Breast epithelium (tissue), 4 donors: ENCODE data around the gene TYRO3. TPM values are rescaled to one million over a fixed set of nuclear protein-coding genes. Genes with fewer than 3 reads are reported as not detected.

Experiments
- DNase-seq, 2 donors: peaks; one replicate each; pipeline ENCODE4 v3.0.0-alpha.2; 2019; ENCODE audit warnings: low spot score in 2 of 2
- H3K27ac ChIP-seq, 2 donors: fragments of 200-600 bp; sonication (generic) in 1 of 2; one replicate each; pipeline ENCODE4 v1.5.1; 2016 to 2019; ENCODE audit warnings: mild to moderate bottlenecking in 1 of 2
- H3K27me3 ChIP-seq, 2 donors: fragments of 200-600 bp; sonication (generic) in 1 of 2; one replicate each; pipeline versions ENCODE4 v1.5.1 to v1.6.0; 2017 to 2019; ENCODE audit warnings: control low read depth in 1 of 2, mild to moderate bottlenecking in 1 of 2
- H3K36me3 ChIP-seq: fragments of 200-600 bp; one replicate; pipeline ENCODE4 v1.5.1; 2019
- H3K4me1 ChIP-seq, 2 donors: fragments of 200-600 bp; sonication (generic); one replicate each; pipeline ENCODE4 v1.5.1; 2016 to 2019; ENCODE audit warnings: control low read depth in 1 of 2
- H3K4me3 ChIP-seq, 3 donors: fragments of 200-600 bp; sonication (generic); 1 replicate in 2 of 3; 2 replicates in 1 of 3; pipeline ENCODE4 v1.5.1; 2016 to 2019; ENCODE audit warnings: mild to moderate bottlenecking in 3 of 3, moderate library complexity in 2 of 3
- H3K9me3 ChIP-seq, 2 donors: fragments of 200-600 bp; sonication (generic) in 1 of 2; one replicate each; pipeline ENCODE4 v1.5.1; 2016 to 2019; ENCODE audit warnings: control low read depth in 1 of 2
- POLR2A ChIP-seq: fragments of 450-650 bp; IDR thresholded peaks from one replicate; pipeline ENCODE4 v1.6.1; 2016; ENCODE audit warnings: antibody characterized with exemption, mild to moderate bottlenecking, moderate library complexity
- POLR2AphosphoS5 ChIP-seq, 3 donors: sonication (generic); formaldehyde crosslinking; IDR thresholded peaks; one replicate each; pipeline ENCODE4 v1.6.1; 2017; ENCODE audit warnings: antibody characterized with exemption in 3 of 3
- intact Hi-C: fragments of 100-400 bp; cut with DNase I; formaldehyde crosslinking; loops from one replicate; pipeline ENCODE4 v1.15.1; 2023; ENCODE audit warnings: low total_unique reads
- total RNA-seq, 3 donors: library from RNA; depleted of rRNA; stranded (reverse); fragments of >200 nt; gene quantifications; one replicate each; pipeline ENCODE4 v1.1.0, GENCODE V29; 2016
- TF ChIP-seq, protein P1 (sequence below), 3 donors: fragments of 450-650 bp; IDR thresholded peaks; one replicate each; pipeline ENCODE4 v1.5.1; 2016 to 2017; ENCODE audit warnings: antibody characterized with exemption in 3 of 3, mild to moderate bottlenecking in 3 of 3, moderate library complexity in 3 of 3

TYRO3 gene
- total RNA-seq, 3 donors from 2014 or later: 6.9 to 36.8 (median 8.8) TPM

GRCh38 chr15:41560572-41560874, 1.5 kb downstream of the TYRO3 start:
- DNase-seq: no peak
- no peak overlapping the region for H3K4me3 ChIP-seq
- H3K27me3 ChIP-seq: no peaks in the 10 kb centered on the region
- peaks cover 6 to 7% of the 10 kb centered on the region in 2 donors for H3K4me1 ChIP-seq
- H3K27ac ChIP-seq: no peak overlapping the region
- no peaks in the 10 kb centered on the region for H3K9me3 ChIP-seq
- H3K36me3 ChIP-seq: no peaks in the 10 kb centered on the region
- no peak for TF ChIP-seq POLR2AphosphoS5 (IDR thresholded peaks at IDR 0.05)
- intact Hi-C loops: no loop called here

GRCh38 chr15:41561104-41561776, 2.2 kb downstream of the TYRO3 start:
- no peak for DNase-seq
- H3K27ac ChIP-seq: peak overlapping the region in 1 of 2 donors; percentile 3
- intact Hi-C loops: no loop called here
- peaks cover 6 to 7% of the 10 kb centered on the region in 2 donors for H3K4me1 ChIP-seq
- no peaks in the 10 kb centered on the region for H3K9me3 ChIP-seq
- TF ChIP-seq, protein P1, sequence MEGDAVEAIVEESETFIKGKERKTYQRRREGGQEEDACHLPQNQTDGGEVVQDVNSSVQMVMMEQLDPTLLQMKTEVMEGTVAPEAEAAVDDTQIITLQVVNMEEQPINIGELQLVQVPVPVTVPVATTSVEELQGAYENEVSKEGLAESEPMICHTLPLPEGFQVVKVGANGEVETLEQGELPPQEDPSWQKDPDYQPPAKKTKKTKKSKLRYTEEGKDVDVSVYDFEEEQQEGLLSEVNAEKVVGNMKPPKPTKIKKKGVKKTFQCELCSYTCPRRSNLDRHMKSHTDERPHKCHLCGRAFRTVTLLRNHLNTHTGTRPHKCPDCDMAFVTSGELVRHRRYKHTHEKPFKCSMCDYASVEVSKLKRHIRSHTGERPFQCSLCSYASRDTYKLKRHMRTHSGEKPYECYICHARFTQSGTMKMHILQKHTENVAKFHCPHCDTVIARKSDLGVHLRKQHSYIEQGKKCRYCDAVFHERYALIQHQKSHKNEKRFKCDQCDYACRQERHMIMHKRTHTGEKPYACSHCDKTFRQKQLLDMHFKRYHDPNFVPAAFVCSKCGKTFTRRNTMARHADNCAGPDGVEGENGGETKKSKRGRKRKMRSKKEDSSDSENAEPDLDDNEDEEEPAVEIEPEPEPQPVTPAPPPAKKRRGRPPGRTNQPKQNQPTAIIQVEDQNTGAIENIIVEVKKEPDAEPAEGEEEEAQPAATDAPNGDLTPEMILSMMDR (IDR thresholded peaks at IDR 0.05): no peak
- no peak for TF ChIP-seq POLR2AphosphoS5 (IDR thresholded peaks at IDR 0.05)
- no peak for TF ChIP-seq POLR2A
- no peak overlapping the region for H3K4me3 ChIP-seq
- H3K36me3 ChIP-seq: no peaks in the 10 kb centered on the region
- no peaks in the 10 kb centered on the region for H3K27me3 ChIP-seq

DNA sequence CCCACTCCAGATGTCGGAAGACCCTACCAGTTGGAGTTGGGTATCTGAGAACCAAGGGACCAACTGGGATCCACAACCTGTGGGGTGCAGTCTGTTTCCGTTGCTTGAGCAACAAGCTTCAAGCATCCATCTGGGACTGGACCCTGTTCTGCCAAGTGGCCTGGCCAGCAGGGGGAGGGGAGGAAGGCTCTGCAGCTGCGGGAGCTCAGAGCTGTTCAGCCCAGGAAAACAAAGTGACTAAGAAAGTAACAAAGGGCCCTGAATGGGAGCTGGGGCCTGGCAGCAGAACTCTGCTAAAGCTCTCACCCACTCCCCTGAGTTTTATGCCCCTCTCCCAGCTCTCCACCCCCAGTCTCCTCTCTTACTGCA, 2.7 kb downstream of the TYRO3 start:
- H3K36me3 ChIP-seq: no peaks in the 10 kb centered on the region
- intact Hi-C loops: no loop called here
- H3K4me1 ChIP-seq: peaks cover 6 to 7% of the 10 kb centered on the region in 2 donors
- no peaks in the 10 kb centered on the region for H3K27me3 ChIP-seq
- H3K27ac ChIP-seq: peak overlapping the region in 1 of 2 donors; percentile 3
- no peaks in the 10 kb centered on the region for H3K9me3 ChIP-seq
- DNase-seq: no peak
- TF ChIP-seq POLR2AphosphoS5 (IDR thresholded peaks at IDR 0.05): no peak
- TF ChIP-seq, protein P1 (IDR thresholded peaks at IDR 0.05): no peak
- TF ChIP-seq POLR2A: no peak
- no peak overlapping the region for H3K4me3 ChIP-seq

DNA sequence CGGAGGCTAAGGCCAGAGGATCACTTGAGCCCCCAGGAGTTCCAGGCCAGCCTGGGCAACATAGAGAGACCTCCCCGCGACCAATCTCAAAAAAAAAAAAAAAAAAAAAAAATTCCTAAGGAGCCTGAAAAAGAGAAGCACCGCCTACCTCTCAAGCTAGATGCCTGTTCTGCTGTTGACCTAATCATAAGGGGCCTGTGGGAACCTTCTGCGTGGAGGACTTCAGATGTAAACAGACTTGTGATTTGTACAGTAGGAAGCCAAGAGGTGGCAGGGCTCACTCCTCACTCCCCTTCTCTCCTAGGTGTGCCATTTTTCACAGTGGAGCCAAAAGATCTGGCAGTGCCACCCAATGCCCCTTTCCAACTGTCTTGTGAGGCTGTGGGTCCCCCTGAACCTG, 3.2 kb downstream of the TYRO3 start:
- H3K27me3 ChIP-seq: no peaks in the 10 kb centered on the region
- no peak for DNase-seq
- no peaks in the 10 kb centered on the region for H3K36me3 ChIP-seq
- H3K27ac ChIP-seq: no peak overlapping the region
- peaks cover 6 to 7% of the 10 kb centered on the region in 2 donors for H3K4me1 ChIP-seq
- no peaks in the 10 kb centered on the region for H3K9me3 ChIP-seq
- no peak overlapping the region for H3K4me3 ChIP-seq
- TF ChIP-seq POLR2AphosphoS5 (IDR thresholded peaks at IDR 0.05) (no peak), POLR2A (no peak)
- TF ChIP-seq, protein P1 (IDR thresholded peaks at IDR 0.05): no peak
- intact Hi-C loops: no loop called here

DNA sequence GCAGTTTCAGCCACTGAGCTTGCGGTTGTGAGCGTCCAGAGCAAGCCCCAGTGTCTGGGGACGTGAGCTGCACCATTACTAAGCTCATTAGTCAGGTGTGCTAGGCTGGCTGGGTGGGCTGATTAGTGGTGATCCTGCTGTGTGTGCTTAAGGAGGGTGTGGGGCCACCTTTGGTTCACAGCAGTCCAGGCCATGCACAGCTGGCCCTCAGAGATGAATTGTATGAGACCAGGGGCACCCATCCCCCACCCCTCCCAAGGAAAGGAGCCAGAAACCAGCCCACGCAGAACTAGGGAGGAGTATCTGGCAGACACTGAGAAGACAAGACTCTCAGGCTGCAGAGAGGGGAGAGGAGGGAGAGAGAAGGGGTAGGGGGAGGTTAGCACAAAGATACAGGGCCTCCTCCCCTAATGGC, 3.8 kb downstream of the TYRO3 start:
- H3K36me3 ChIP-seq: no peaks in the 10 kb centered on the region
- H3K4me3 ChIP-seq: no peak overlapping the region
- no peak overlapping the region for H3K27ac ChIP-seq
- peaks cover 6 to 7% of the 10 kb centered on the region in 2 donors for H3K4me1 ChIP-seq
- TF ChIP-seq POLR2AphosphoS5 (IDR thresholded peaks at IDR 0.05) (no peak), POLR2A (no peak)
- TF ChIP-seq, protein P1 (IDR thresholded peaks at IDR 0.05): no peak
- no peaks in the 10 kb centered on the region for H3K9me3 ChIP-seq
- intact Hi-C loops: no loop called here
- no peaks in the 10 kb centered on the region for H3K27me3 ChIP-seq
- no peak for DNase-seq
